SHP77 treated with DMSO at 0.1 percent for 48 hours (cell line): ENCODE measurements around the gene THSD4.
A peak's percentile ranks its signal among the peaks of the same experiment; 100 is the strongest.

Experiments used
- DNase-seq: peaks from one replicate; lab custom pipeline; 2025; lab: John Stamatoyannopoulos, UW

The THSD4 gene

GRCh38 chr15:71585159-71585558, 469.9 kb downstream of the THSD4 start:
- DNase-seq = no peak

- no peak for DNase-seq
Observed at GRCh38 chr15:71586463-71586862, 471.2 kb downstream of the THSD4 start.

DNA sequence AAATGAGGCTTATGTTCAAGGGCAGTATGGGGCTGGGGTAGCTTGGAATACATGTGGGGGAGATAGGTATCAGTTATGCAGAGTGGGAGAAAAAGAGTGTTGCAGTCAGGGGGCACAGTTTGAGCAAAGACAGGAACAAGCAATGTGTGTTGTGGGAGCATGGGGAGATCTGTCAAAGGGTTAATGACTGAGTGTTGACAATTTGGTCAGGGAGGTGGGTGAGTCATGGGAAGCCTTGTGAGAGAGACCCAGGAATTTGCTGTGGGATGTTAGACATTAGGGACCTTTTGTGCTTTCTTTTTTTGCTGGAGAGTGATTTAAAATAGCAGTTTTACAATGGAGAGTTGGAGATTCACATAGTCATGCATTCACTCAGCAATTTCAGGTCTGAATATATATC, 473.5 kb downstream of the THSD4 start:
- no peak for DNase-seq

- no peak for DNase-seq
Observed at GRCh38 chr15:71591057-71591456, 475.8 kb downstream of the THSD4 start.

DNA sequence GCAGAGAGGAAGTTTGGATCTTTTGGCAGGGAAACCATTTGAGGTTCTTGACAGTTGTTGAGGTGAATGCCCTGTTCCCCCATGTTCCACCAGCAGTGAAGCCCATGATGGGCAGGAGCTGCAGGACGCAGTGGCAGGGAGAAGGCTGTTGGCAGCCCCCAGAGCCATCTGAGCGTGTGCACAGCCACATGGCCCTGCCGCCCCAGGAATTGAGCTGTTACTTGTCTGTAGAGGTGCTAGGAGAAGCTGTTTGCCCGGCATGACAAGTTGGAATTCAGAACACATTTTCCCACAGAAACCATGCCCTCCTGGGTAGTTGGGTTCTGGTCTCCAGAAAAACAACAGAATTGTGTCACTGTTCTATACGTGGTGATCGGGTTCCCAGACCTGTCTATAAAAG, 476.9 kb downstream of the THSD4 start:
- no peak for DNase-seq

GRCh38 chr15:71595846-71596553, 480.7 kb downstream of the THSD4 start:
- no peak for DNase-seq

DNA sequence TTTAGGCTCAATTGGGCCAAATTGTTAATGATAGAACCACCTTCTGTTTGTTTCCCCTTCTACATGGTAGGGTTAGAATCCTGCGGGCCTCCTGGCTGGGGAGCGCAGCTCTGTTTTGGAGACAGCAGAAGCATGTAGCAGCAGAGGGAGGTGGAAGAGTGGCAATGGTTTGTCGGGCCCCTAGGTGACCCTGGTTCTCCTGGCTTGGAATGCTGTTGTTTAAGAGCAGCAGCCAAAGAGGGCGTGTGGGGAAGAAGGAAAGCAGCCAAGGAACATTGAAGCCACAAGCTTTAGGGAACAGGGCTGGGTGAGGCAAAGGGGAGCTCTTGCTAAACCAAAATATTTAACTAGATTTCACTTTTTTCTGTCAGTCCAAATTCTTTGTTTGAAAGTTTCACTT, 481.4 kb downstream of the THSD4 start:
- DNase-seq = no peak

GRCh38 chr15:71597126-71597525, 481.9 kb downstream of the THSD4 start:
- DNase-seq = no peak

- DNase-seq = no peak
Observed at GRCh38 chr15:71597637-71598036, 482.4 kb downstream of the THSD4 start.

DNA sequence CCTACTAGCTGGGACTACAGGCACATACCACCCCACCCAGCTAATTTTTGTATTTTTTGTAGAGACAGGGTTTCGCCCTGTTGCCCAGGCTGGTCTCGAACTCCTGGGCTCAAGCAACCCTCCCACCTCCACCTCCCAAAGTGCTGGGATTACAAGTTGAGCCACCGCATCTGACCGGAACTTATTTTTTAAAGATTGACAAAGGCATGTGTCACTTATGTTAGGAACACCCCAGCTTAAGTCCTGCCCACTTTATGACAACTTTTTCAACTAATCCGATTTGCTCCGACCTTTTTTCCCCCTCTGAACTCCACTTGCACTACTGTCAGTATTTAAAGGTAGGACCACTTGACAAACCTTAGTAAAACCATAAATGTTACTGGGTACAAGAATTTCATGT, 483.5 kb downstream of the THSD4 start:
- DNase-seq = no peak

- DNase-seq = peak; percentile 19
Observed at GRCh38 chr15:71599418-71600151, 484.3 kb downstream of the THSD4 start.

DNA sequence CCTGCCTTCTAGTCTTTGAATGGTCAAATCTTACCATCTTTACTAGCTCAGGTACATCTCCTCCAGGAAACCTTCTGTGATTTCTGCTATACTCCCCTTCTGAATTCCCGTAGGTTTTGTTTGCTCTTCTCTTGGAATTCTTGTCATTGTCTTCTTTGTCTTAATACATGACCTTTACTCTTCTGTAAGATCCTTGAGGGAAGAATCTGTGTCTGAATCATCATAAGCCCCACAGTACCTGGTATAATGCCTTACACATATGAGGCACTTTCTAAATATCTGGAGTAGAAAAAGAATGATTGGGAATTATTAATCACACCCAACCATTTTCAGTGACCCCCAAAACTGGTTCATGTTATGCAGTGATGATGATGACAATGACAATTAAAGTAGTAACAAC, 485.0 kb downstream of the THSD4 start:
- DNase-seq = no peak

GRCh38 chr15:71601038-71601834, 486.0 kb downstream of the THSD4 start:
- no peak for DNase-seq

GRCh38 chr15:71603379-71603778, 488.1 kb downstream of the THSD4 start:
- no peak for DNase-seq

DNA sequence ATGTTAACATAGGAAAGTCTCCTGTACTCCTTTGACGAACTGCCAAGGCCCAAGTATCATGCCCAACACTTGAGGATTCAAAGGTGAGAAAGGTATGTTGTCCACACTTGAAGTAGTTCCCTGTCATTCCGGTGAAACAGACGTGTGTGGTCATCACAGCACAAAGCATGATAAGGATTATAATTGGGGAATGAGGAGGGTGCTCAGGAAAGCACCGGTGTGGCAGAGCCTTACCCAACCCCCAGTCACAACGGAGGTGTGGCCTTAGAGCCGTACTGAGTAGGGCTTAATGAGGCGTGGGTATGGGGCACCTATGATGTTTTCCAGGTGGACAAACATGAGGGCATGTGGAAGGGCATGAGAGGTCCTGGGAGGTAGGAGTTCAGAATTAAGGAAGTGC, 492.1 kb downstream of the THSD4 start:
- DNase-seq = no peak

- DNase-seq = no peak
Observed at GRCh38 chr15:71610728-71611552, 495.7 kb downstream of the THSD4 start.

DNA sequence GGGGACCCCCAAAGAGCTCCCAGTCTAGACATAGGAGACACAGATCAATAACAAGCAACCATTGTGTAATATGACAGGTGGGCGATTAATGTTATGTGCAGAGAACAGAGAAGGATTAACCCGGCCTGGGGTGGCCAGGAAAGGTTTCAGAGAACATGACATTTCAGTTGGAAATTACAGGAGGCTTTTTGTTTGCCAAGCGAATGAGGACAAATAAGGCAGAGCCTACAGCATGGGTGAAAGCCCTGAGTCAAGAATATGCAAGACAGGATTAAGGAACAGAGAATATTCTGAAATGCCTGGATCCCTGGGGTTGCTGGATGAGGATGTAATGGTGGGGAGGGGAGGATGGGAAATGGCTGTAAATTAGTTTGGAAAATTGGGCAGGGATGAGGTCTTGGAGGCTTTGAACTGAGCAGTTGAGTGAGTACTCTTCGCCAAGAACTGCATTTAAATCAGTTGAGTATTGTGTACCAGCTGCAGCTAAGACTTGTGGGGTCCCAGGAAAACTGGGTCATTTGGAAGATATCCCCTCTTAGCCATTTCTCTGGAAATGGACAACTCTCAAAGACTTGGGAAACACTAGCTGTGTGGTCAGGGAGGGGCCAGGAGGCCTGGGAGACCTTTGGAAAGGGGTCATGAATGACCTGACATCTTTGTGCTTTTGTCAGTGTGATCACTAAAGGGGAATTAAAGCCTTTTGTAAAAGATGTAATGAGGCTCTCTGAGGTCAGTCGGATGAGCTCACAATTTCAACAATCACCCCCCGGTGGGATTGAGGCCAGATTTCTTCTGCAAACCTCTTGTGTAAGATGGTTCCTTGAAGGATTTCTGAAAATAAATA, 496.5 kb downstream of the THSD4 start:
- peak; percentile 62 for DNase-seq

GRCh38 chr15:71612397-71612722, 497.1 kb downstream of the THSD4 start:
- DNase-seq = no peak

- DNase-seq = no peak
Observed at GRCh38 chr15:71612869-71613268, 497.6 kb downstream of the THSD4 start.

DNA sequence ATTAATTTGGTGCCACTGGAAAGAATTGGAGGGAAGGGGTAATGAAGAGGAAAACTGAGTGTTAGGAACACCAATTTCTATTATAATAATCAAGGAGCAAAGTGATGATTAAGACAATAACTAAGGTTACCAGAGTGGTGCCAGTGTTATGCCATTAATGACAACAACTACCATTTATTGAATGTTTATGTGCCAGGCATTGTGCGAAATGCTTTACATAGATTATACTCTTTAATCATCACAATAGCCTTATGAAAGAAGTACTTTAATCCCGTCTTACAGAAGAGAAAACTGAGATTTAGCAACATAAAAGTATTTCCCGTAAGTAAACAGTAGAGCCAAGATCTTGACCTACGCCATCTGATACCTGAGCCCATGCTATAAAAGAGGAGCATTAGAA, 507.8 kb downstream of the THSD4 start:
- DNase-seq = no peak

GRCh38 chr15:71626596-71627088, 511.4 kb downstream of the THSD4 start:
- no peak for DNase-seq
